ENCODE data around the gene MX2. TPM values are rescaled to one million over a fixed set of nuclear protein-coding genes. Genes with fewer than 3 reads are reported as not detected.

MX2 gene
- total and polyA plus RNA-seq, 2 of the 4 experiments (the other 2 are of a cell fraction), result 0.53 to 0.54 TPM

DNA sequence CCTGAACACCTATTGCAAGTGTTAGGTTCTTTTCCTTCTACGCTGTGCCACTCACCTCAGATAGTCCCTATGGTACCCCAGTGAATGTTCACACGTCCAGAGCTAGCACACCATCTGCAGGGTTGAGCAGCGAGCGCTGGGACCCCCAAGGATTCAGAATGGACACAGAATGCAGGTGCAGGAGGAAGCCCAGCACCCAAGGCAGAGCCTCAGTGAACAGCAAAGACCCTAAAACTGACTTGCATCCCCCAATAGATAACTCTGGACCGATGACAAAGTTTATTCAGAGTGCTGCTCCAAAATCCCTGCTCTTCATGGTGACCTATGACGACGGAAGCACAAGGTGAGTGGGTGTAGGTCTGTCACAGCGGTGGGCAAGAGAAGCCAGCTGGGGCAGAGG is 15.1 kb upstream of the MX2 start:
- H3K36me3 ChIP-seq (ENCODE audit: control insufficient read depth, insufficient read depth, low read length), result no peaks in the 10 kb centered on the region
- ChIA-PET CTCF (no interaction called here), POLR2A (ENCODE audit: unreplicated experiment) (no interaction called here)
- no peak for DNase-seq
- intact Hi-C loops (cut with micrococcal nuclease) (no loop called here), dilution Hi-C loops (cut with HindIII; ENCODE audit: low sequenced_read_pairs, unreplicated experiment) (no loop called here), in situ Hi-C loops (cut with MboI; ENCODE audit: low sequenced_read_pairs) (no loop called here)
- no peak for ATAC-seq (ENCODE audit: low read depth)
- TF ChIP-seq MXI1 (IDR thresholded peaks at IDR 0.05; ENCODE audit: borderline replicate concordance, low read depth, low read length), result no peak
- TF ChIP-seq CHD1 (IDR thresholded peaks at IDR 0.05; ENCODE audit: low read depth, low read length), result no peak
- no peak for TF ChIP-seq RAD21 (IDR thresholded peaks at IDR 0.05; ENCODE audit: low read length)
- TF ChIP-seq POLR2A (IDR thresholded peaks at IDR 0.05; ENCODE audit: low read depth, low read length), result no peak
- no peak for TF ChIP-seq BHLHE40 (IDR thresholded peaks at IDR 0.05; ENCODE audit: low read depth, low read length)
- no peak for TF ChIP-seq NFE2L2 (IDR thresholded peaks at IDR 0.05; ENCODE audit: low read depth, low read length)
- TF ChIP-seq MAZ (IDR thresholded peaks at IDR 0.05; ENCODE audit: borderline replicate concordance, low read depth, low read length), result no peak
- TF ChIP-seq, protein P1, sequence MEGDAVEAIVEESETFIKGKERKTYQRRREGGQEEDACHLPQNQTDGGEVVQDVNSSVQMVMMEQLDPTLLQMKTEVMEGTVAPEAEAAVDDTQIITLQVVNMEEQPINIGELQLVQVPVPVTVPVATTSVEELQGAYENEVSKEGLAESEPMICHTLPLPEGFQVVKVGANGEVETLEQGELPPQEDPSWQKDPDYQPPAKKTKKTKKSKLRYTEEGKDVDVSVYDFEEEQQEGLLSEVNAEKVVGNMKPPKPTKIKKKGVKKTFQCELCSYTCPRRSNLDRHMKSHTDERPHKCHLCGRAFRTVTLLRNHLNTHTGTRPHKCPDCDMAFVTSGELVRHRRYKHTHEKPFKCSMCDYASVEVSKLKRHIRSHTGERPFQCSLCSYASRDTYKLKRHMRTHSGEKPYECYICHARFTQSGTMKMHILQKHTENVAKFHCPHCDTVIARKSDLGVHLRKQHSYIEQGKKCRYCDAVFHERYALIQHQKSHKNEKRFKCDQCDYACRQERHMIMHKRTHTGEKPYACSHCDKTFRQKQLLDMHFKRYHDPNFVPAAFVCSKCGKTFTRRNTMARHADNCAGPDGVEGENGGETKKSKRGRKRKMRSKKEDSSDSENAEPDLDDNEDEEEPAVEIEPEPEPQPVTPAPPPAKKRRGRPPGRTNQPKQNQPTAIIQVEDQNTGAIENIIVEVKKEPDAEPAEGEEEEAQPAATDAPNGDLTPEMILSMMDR (conservative IDR thresholded peaks at IDR 0.05; ENCODE audit: low read depth, low read length), result no peak
- TF ChIP-seq, protein P2, sequence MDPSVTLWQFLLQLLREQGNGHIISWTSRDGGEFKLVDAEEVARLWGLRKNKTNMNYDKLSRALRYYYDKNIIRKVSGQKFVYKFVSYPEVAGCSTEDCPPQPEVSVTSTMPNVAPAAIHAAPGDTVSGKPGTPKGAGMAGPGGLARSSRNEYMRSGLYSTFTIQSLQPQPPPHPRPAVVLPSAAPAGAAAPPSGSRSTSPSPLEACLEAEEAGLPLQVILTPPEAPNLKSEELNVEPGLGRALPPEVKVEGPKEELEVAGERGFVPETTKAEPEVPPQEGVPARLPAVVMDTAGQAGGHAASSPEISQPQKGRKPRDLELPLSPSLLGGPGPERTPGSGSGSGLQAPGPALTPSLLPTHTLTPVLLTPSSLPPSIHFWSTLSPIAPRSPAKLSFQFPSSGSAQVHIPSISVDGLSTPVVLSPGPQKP (IDR thresholded peaks at IDR 0.05; ENCODE audit: borderline replicate concordance, low read depth, low read length), result no peak
- TF ChIP-seq, protein P3, sequence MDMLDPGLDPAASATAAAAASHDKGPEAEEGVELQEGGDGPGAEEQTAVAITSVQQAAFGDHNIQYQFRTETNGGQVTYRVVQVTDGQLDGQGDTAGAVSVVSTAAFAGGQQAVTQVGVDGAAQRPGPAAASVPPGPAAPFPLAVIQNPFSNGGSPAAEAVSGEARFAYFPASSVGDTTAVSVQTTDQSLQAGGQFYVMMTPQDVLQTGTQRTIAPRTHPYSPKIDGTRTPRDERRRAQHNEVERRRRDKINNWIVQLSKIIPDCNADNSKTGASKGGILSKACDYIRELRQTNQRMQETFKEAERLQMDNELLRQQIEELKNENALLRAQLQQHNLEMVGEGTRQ (IDR thresholded peaks at IDR 0.05; ENCODE audit: low read depth, low read length), result no peak
- TF ChIP-seq MAFK (IDR thresholded peaks at IDR 0.05; ENCODE audit: low read depth, low read length), result no peak
- H3K4me1 ChIP-seq (ENCODE audit: control insufficient read depth, insufficient read depth, low read length), result no peaks in the 10 kb centered on the region
- no peak overlapping the region for H3K23ac ChIP-seq (ENCODE audit: low read depth, low read length)
- H3K18ac ChIP-seq (ENCODE audit: low read depth, low read length), result no peak overlapping the region
- no peak overlapping the region for H4K5ac ChIP-seq (ENCODE audit: low read depth, low read length)
- no peaks in the 10 kb centered on the region for H3K79me1 ChIP-seq (ENCODE audit: low read depth in 1 of 2, low read length in 2 of 2)
- no peak overlapping the region for H3K4me2 ChIP-seq (ENCODE audit: low read depth, low read length)
- no peak overlapping the region for H3K56ac ChIP-seq (ENCODE audit: extremely low read depth, insufficient read depth, low read length)
- no peak overlapping the region for H4K8ac ChIP-seq (ENCODE audit: low read depth in 2 of 2, low read length in 2 of 2)
- H2BK120ac ChIP-seq (ENCODE audit: low read depth, low read length), result no peak overlapping the region
- no peaks in the 10 kb centered on the region for H4K20me1 ChIP-seq (ENCODE audit: insufficient read depth, low read length)
- H2AFZ ChIP-seq (replicated peaks; ENCODE audit: low read length, poor library complexity), result no peak overlapping the region
- no peak overlapping the region for H3K27ac ChIP-seq (ENCODE audit: insufficient read depth, low read length)
- H2BK5ac ChIP-seq (ENCODE audit: low read depth, low read length, poor library complexity, severe bottlenecking), result no peak overlapping the region
- no peak overlapping the region for H3K14ac ChIP-seq (replicated peaks; ENCODE audit: low read depth, low read length)
- H3K9ac ChIP-seq (ENCODE audit: low read depth, low read length), result no peak overlapping the region
- peaks cover 15% of the 10 kb centered on the region for H3K27me3 ChIP-seq (ENCODE audit: control insufficient read depth, insufficient read depth, low read length)
- no peak overlapping the region for H2BK20ac ChIP-seq (ENCODE audit: low read depth, low read length)
- no peak overlapping the region for H2BK15ac ChIP-seq (ENCODE audit: low read depth, low read length)
- H4K91ac ChIP-seq (ENCODE audit: insufficient read depth, low read depth, low read length), result no peak overlapping the region
- no peaks in the 10 kb centered on the region for H3K9me3 ChIP-seq (ENCODE audit: control insufficient read depth, insufficient read depth, low read length)
- no TSS peak for BruUV-seq (replicated peaks)
- H3K4me3 ChIP-seq (ENCODE audit: insufficient read depth, low read depth, low read length), result no peak overlapping the region
- 87% methylated on average over 3 of the region's 8 CpGs; no CpG with 5 or more reads in 1 of the 2 experiments for WGBS, 2 experiments (ENCODE audit: extremely low coverage in 2 of 2, insufficient read length in 1 of 2)
- H2AK9ac ChIP-seq (replicated peaks; ENCODE audit: low read depth, low read length, poor library complexity), result no peak overlapping the region
- H3K9me1 ChIP-seq (ENCODE audit: insufficient read depth, low read length), result no peaks in the 10 kb centered on the region
- H3K4ac ChIP-seq (ENCODE audit: low read depth, low read length), result no peak overlapping the region
- no peak overlapping the region for H2AK5ac ChIP-seq (ENCODE audit: low read depth, low read length)
